Measurements from ENCODE around the gene SAT1.

GRCh38 chrX:23788946-23789345 lies 6.0 kb downstream of the SAT1 start:
- TF ChIP-seq, protein P1, sequence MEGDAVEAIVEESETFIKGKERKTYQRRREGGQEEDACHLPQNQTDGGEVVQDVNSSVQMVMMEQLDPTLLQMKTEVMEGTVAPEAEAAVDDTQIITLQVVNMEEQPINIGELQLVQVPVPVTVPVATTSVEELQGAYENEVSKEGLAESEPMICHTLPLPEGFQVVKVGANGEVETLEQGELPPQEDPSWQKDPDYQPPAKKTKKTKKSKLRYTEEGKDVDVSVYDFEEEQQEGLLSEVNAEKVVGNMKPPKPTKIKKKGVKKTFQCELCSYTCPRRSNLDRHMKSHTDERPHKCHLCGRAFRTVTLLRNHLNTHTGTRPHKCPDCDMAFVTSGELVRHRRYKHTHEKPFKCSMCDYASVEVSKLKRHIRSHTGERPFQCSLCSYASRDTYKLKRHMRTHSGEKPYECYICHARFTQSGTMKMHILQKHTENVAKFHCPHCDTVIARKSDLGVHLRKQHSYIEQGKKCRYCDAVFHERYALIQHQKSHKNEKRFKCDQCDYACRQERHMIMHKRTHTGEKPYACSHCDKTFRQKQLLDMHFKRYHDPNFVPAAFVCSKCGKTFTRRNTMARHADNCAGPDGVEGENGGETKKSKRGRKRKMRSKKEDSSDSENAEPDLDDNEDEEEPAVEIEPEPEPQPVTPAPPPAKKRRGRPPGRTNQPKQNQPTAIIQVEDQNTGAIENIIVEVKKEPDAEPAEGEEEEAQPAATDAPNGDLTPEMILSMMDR (IDR thresholded peaks at IDR 0.05) = no peak
- TF ChIP-seq POLR2A (IDR thresholded peaks at IDR 0.05) = no peak
